Small intestine (tissue), 7 donors: ENCODE data around the gene KCNJ6. TPM values are rescaled to one million over a fixed set of nuclear protein-coding genes. Genes with fewer than 3 reads are reported as not detected.

ENCODE experiments used
- DNase-seq, 2 donors: peaks; one replicate each; pipeline versions ENCODE4 v3.0.0 to v3.0.0-alpha.2; 2013
- FAIRE-seq: peaks from 2 replicates; lab custom pipeline; 2012; peaks lifted over from hg19 to GRCh38; lab: Jason Lieb, UNC
- H3K27ac ChIP-seq, 3 donors: one replicate each; pipeline ENCODE4 v1.5.1; 2013; ENCODE audit warnings: low read length in 2 of 3, mild to moderate bottlenecking in 2 of 3, control low read depth in 1 of 3, inconsistent platforms in 1 of 3, low read depth in 1 of 3, moderate library complexity in 1 of 3
- H3K27me3 ChIP-seq, 3 donors: one replicate each; pipeline ENCODE4 v1.6.1; 2013; ENCODE audit warnings: low read length in 3 of 3, inconsistent platforms in 1 of 3; ENCODE audit not compliant: control insufficient read depth in 3 of 3, insufficient read depth in 3 of 3
- H3K36me3 ChIP-seq, 3 donors: one replicate each; pipeline ENCODE4 v1.6.1; 2013; ENCODE audit warnings: low read length in 3 of 3, inconsistent platforms in 1 of 3, low read depth in 1 of 3, mild to moderate bottlenecking in 1 of 3, moderate library complexity in 1 of 3; ENCODE audit not compliant: control insufficient read depth in 3 of 3, insufficient read depth in 2 of 3
- H3K4me1 ChIP-seq, 3 donors: one replicate each; pipeline ENCODE4 v1.6.1; 2013; ENCODE audit warnings: low read length in 2 of 3, inconsistent platforms in 1 of 3, low read depth in 1 of 3, mild to moderate bottlenecking in 1 of 3, moderate library complexity in 1 of 3; ENCODE audit not compliant: control insufficient read depth in 3 of 3, insufficient read depth in 2 of 3
- H3K4me3 ChIP-seq, 3 donors: one replicate each; pipeline ENCODE4 v1.5.1; 2013; ENCODE audit warnings: low read length in 3 of 3, control low read depth in 1 of 3, inconsistent platforms in 1 of 3, low read depth in 1 of 3, mild to moderate bottlenecking in 1 of 3, moderate library complexity in 1 of 3
- H3K9me3 ChIP-seq, 2 donors: one replicate each; pipeline ENCODE4 v1.6.1; 2013; ENCODE audit warnings: low read depth in 1 of 2, low read length in 1 of 2; ENCODE audit not compliant: control insufficient read depth in 2 of 2, insufficient read depth in 1 of 2
- WGBS, 3 donors: extraction: QIAGEN DNeasy Blood & Tissue Kit; methylation state at CpG; one replicate each; pipeline ENCODE4 v1.1.7; 2013; 5-methylcytosine and 5-hydroxymethylcytosine counted together
- polyA plus RNA-seq, 4 donors: library from polyadenylated mRNA; stranded (reverse) in 3 of 4; unstranded in 1 of 4; fragments of 200-250 nt in 3 of 4; fragments of 120-200 nt in 1 of 4; gene quantifications; one replicate each; pipeline versions ENCODE4 v1.2.1 to v1.2.3, GENCODE V29; 2013
- donor health status: healthy with polysubstance abuse.
- donor health status: control.
- donor health status: control.
- donor health status: Bipolar disorder and iron deficiency.
- donor health status: healthy.

Gene KCNJ6
- polyA plus RNA-seq, 4 donors, result under 0.01 to 0.24 (median 0.03) TPM; not detected in 1

DNA sequence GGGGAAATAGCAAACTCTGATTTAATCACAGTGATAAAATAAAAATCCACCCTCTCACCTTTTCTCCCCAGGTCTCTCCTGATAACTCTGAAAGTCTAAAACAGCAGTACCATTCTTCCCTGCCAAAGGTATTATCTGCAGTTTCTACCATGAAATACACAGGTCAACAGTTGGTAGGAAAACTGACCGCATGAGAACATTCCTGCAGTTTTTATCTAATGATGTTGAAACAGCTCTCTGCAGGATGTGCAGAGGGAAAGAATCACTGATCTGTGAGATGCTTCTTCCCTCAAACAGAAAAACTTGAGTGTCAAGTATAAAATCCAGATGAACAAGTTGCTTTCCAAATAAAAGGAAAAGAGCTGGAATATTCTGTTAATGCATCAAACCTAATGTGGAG is 39.1 kb downstream of the KCNJ6 start:
- WGBS, 3 donors, result 26 to 70% (median 42%) methylated on average over 1 of the region's 1 CpG
- Histone ChIP-seq H3K27me3 (no peaks in the 10 kb centered on the region), H3K4me1 (no peaks in the 10 kb centered on the region), H3K9me3 (no peaks in the 10 kb centered on the region), H3K36me3 (no peaks in the 10 kb centered on the region), H3K4me3 (no peak overlapping the region), H3K27ac (no peak overlapping the region)
- FAIRE-seq (no peak), DNase-seq (no peak)

DNA sequence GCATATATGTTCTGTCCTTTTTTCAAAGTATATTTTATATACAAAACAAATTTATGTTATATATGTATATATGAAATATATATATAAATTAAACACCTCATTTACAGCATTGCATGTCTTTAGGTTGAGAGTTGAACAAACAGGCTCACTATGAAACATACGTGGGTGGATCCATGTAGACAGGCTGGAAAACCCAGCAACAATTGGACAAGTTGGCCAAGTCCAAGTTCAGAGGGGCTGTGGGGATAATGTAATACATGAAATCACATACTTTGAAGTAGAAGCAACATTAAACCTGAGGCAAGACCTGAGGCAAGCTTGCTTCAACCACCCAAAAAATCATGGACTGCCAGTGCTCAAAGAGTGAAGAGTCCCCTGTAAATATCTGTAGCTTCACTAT is 39.7 kb downstream of the KCNJ6 start:
- 66 to 74% (median 66%) methylated on average over 1 of the region's 1 CpG for WGBS, 3 donors
- Histone ChIP-seq H3K4me3 (no peak overlapping the region), H3K36me3 (no peaks in the 10 kb centered on the region), H3K4me1 (no peaks in the 10 kb centered on the region), H3K27ac (no peak overlapping the region), H3K27me3 (no peaks in the 10 kb centered on the region), H3K9me3 (no peaks in the 10 kb centered on the region)
- DNase-seq, result no peak
- FAIRE-seq, result no peak

DNA sequence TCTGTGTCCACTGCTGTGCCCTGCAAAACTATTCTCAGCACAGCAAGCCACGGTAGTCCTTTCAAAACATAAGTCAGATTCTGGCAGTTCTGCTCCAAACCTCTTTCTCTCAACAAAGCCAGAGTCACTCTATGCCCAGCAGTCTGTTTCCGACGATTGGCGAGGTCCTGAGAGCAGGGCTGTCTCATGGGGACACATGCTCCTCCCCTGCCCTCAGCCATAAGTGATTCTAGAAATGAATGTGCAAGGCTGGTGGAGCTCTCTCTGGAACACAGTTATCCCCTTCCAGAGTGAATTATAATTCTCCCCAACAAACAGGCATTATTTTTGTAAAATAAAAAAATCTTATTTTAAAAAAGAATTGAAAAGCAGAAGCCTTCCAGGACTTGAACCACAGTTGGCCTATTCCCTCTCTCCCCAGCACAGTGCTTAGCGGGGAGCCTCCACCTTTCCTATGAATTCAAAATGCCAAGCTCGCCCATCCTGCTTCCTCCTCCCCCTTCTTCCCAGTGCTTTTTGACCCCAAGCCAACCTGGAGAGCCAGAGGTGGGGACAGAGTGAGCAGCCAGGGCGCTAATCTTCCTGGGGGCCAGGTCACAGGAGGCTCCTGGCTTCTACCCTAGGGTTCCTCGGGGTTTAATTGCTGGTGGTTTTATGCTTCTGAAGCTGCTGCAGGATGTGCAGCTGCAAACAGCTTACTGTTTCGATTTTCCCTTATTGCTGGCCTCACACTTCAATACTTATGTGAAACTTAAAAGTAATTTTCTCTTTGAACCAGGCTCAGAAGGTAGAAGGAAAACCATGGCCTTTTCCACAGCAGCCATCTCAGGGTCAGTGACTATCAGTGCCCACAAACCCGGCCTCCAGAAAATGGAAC is 41.1 kb downstream of the KCNJ6 start:
- no peak overlapping the region for H3K27ac ChIP-seq
- H3K36me3 ChIP-seq, result no peaks in the 10 kb centered on the region
- DNase-seq (no peak), FAIRE-seq (no peak)
- no peak overlapping the region for H3K4me3 ChIP-seq
- 55 to 70% (median 64%) methylated on average over 10 of the region's 10 CpGs for WGBS, 3 donors
- no peaks in the 10 kb centered on the region for H3K9me3 ChIP-seq
- H3K4me1 ChIP-seq, result no peaks in the 10 kb centered on the region
- no peaks in the 10 kb centered on the region for H3K27me3 ChIP-seq

DNA sequence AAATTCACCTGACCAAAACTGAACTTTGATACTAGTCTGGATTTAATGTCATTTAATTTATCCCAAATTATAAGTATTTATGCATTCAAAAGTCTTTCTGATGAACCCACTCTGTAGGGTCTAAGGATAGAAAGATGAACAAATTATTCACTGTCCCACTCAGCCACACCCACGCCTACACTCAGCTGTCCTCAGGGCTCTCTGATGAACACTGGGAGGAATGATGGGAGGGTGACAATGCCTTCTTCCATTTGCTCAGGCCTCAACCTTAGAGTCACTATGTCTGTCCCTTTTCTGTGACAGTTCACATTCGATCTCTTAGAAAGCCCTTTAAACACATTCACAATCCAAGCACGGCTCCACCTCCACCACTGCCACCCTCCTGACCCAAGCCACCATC is 41.8 kb downstream of the KCNJ6 start:
- Histone ChIP-seq H3K36me3 (no peaks in the 10 kb centered on the region), H3K4me3 (no peak overlapping the region), H3K27ac (no peak overlapping the region), H3K4me1 (no peaks in the 10 kb centered on the region), H3K27me3 (no peaks in the 10 kb centered on the region), H3K9me3 (no peaks in the 10 kb centered on the region)
- no peak for DNase-seq
- FAIRE-seq, result no peak
- WGBS, 3 donors, result 47 to 54% (median 51%) methylated on average over 3 of the region's 3 CpGs

DNA sequence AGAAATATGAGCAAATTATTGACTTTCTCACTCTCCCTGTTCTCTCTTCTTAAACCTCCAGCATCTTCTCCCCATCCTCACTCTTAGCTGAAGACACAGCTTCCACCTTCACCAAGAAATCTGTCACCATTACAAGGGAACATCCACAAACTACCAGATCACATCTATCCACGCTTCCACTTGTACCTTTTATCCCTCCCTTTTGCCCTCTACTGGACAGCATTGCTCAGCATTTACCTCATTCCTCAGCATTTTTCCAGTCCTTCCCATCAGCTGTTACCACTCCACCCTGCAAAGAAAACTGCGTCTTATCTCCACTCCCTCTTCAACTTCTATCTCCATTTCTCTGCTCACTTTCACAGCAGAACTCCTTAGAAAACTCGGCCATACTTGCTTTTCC is 42.6 kb downstream of the KCNJ6 start:
- 40 to 56% (median 45%) methylated on average over 3 of the region's 3 CpGs for WGBS, 3 donors
- Histone ChIP-seq H3K27ac (no peak overlapping the region), H3K4me1 (no peaks in the 10 kb centered on the region), H3K36me3 (no peaks in the 10 kb centered on the region), H3K9me3 (no peaks in the 10 kb centered on the region), H3K27me3 (no peaks in the 10 kb centered on the region), H3K4me3 (no peak overlapping the region)
- FAIRE-seq (no peak), DNase-seq (no peak)

DNA sequence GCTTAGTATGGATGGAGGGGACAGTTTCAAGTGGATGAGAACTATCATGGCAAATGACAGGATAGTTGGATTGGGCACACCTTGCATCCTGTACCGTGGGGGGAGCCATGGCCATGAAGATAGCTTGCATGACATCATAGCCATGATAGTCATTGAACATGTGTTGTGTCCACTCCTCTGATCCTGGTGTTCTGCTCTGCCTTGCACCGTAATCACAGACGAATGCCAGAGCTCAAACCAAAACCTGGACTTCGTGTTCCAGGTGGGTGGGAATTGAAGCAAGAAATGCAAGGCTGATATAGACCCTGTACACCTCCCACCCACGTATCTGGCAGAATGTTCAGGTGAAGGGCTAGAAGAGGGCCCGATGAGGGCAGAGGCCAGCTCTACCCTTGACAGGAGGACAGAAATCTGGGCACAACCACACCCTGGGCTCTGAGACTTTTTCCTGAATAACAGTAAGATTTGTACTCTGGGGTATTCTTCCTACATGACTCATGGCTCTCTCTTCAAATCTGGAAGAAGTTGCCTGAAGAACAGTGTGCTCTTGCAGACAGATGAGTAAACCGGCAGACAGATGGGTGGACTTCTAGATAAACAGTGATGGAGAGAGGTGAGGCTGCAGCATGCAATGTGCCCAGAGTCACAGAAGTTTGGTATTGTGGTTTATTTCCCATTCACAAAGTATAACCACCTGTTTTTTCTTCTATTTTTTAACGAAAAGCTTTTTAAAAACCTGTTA is 45.0 kb downstream of the KCNJ6 start:
- H3K27me3 ChIP-seq, result no peaks in the 10 kb centered on the region
- no peaks in the 10 kb centered on the region for H3K9me3 ChIP-seq
- H3K36me3 ChIP-seq, result no peaks in the 10 kb centered on the region
- no peaks in the 10 kb centered on the region for H3K4me1 ChIP-seq
- FAIRE-seq (no peak), DNase-seq (no peak)
- no peak overlapping the region for H3K4me3 ChIP-seq
- WGBS, 3 donors, result 73 to 75% (median 73%) methylated on average over 8 of the region's 8 CpGs
- H3K27ac ChIP-seq, result no peak overlapping the region

DNA sequence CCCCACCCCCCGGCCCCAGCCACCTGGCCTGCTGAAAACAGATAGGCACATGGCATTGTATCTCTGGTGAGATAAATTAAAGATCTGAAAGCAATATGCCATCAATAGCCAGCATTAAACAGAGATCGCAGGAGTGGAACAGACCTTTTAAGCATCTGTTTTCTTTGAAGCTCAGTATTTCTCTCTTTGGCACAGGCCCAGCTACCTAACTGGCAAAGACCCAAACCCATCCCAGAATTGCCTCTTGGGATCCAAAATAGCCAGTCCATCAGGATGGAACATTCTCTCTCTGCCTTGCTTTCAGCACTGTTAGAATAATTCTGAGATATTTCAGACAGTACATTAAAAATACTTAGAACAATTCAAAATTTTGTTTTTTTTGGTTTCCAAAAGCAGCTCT is 46.0 kb downstream of the KCNJ6 start:
- 77 to 83% (median 82%) methylated on average over 2 of the region's 2 CpGs for WGBS, 3 donors
- no peak for FAIRE-seq
- Histone ChIP-seq H3K4me1 (no peaks in the 10 kb centered on the region), H3K36me3 (no peaks in the 10 kb centered on the region), H3K27me3 (no peaks in the 10 kb centered on the region), H3K27ac (no peak overlapping the region), H3K4me3 (no peak overlapping the region), H3K9me3 (no peaks in the 10 kb centered on the region)
- no peak for DNase-seq

DNA sequence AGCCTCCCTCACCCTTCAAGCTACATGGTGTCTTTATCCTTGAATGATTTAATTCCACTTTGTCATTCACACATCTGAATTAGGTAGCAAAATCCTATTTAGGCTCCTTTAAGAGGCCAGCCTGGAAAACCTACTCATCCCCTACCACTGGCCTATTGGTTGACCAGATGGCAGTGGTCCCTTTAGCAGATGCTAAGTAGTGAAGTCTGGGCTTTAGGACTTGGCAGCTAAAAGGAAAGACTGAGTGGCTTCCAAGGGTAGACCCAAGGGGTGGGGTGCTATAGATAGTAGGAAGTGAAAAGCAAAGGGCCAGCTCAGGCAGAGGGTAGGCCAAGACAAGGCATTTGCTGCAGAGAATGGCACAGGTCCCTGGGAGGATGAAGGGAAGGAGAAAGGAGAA is 46.6 kb downstream of the KCNJ6 start:
- no peak for DNase-seq
- no peak for FAIRE-seq
- Histone ChIP-seq H3K4me3 (no peak overlapping the region), H3K4me1 (no peaks in the 10 kb centered on the region), H3K27ac (no peak overlapping the region), H3K36me3 (no peaks in the 10 kb centered on the region), H3K27me3 (no peaks in the 10 kb centered on the region), H3K9me3 (no peaks in the 10 kb centered on the region)
